ENCODE measurements around the gene ADAM19. TPM values are rescaled to one million over a fixed set of nuclear protein-coding genes. Genes with fewer than 3 reads are reported as not detected.
A peak's percentile ranks its signal among the peaks of the same experiment; 100 is the strongest.

Gene ADAM19
- total and polyA plus RNA-seq, 7 donors: 0.27 to 4.5 (median 1.4) TPM

GRCh38 chr5:157513182-157513581, 62.4 kb downstream of the ADAM19 start:
- no peak for ATAC-seq
- no peak overlapping the region for H3K27ac ChIP-seq
- no peaks in the 10 kb centered on the region for H3K9me3 ChIP-seq
- no peak overlapping the region for H3K4me3 ChIP-seq
- 94 to 96% (median 95%) methylated on average over 8 of the region's 8 CpGs for WGBS, 3 donors
- peaks cover 30% of the 10 kb centered on the region for H3K4me1 ChIP-seq
- DNase-seq: no peak
- peaks cover 0 to 8% of the 10 kb centered on the region in 2 donors for H3K36me3 ChIP-seq (ENCODE audit: insufficient read depth in 1 of 2, low read depth in 1 of 2)
- TF ChIP-seq, protein P1, sequence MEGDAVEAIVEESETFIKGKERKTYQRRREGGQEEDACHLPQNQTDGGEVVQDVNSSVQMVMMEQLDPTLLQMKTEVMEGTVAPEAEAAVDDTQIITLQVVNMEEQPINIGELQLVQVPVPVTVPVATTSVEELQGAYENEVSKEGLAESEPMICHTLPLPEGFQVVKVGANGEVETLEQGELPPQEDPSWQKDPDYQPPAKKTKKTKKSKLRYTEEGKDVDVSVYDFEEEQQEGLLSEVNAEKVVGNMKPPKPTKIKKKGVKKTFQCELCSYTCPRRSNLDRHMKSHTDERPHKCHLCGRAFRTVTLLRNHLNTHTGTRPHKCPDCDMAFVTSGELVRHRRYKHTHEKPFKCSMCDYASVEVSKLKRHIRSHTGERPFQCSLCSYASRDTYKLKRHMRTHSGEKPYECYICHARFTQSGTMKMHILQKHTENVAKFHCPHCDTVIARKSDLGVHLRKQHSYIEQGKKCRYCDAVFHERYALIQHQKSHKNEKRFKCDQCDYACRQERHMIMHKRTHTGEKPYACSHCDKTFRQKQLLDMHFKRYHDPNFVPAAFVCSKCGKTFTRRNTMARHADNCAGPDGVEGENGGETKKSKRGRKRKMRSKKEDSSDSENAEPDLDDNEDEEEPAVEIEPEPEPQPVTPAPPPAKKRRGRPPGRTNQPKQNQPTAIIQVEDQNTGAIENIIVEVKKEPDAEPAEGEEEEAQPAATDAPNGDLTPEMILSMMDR (IDR thresholded peaks at IDR 0.05): no peak
- H3K27me3 ChIP-seq (ENCODE audit: insufficient read depth in 3 of 3, low read length in 2 of 3): no peaks in the 10 kb centered on the region
- intact Hi-C loops (cut with DNase I): loop anchor here in 1 of 2 donors (5.0 kb wide), 1 partner anchor 49 kb away; no protein-coding TSS in a partner anchor

GRCh38 chr5:157511651-157512644, 63.6 kb downstream of the ADAM19 start:
- Histone ChIP-seq H3K9me3 (no peaks in the 10 kb centered on the region), H3K27ac (peak overlapping the region; percentile 53), H3K4me3 (no peak overlapping the region), H3K4me1 (peaks cover 25% of the 10 kb centered on the region), H3K36me3 (ENCODE audit: insufficient read depth in 1 of 2, low read depth in 1 of 2) (peaks cover 0 to 11% of the 10 kb centered on the region in 2 donors), H3K27me3 (ENCODE audit: insufficient read depth in 3 of 3, low read length in 2 of 3) (no peaks in the 10 kb centered on the region)
- 23 to 33% (median 27%) methylated on average over 9 of the region's 9 CpGs for WGBS, 3 donors
- intact Hi-C loops (cut with DNase I): loop anchor here in 1 of 2 donors (5.0 kb wide), 1 partner anchor 50 kb away; no protein-coding TSS in a partner anchor
- TF ChIP-seq, protein P1 (IDR thresholded peaks at IDR 0.05): no peak
- DNase-seq (peak; percentile 92 to 94), ATAC-seq (peak; percentile 87 to 93 (median 92))

- intact Hi-C loops (cut with DNase I): loop anchor here in 1 of 2 donors (5.0 kb wide), 1 partner anchor 52 kb away; no protein-coding TSS in a partner anchor
- H3K27me3 ChIP-seq (ENCODE audit: insufficient read depth in 3 of 3, low read length in 2 of 3): no peaks in the 10 kb centered on the region
- no peak overlapping the region for H3K4me3 ChIP-seq
- TF ChIP-seq, protein P1 (IDR thresholded peaks at IDR 0.05): no peak
- H3K27ac ChIP-seq: peak overlapping the region; percentile 53
- WGBS, 3 donors: 82 to 89% (median 85%) methylated on average over 5 of the region's 5 CpGs
- no peaks in the 10 kb centered on the region for H3K9me3 ChIP-seq
- H3K4me1 ChIP-seq: peaks cover 17% of the 10 kb centered on the region
- no peak for DNase-seq
- no peak for ATAC-seq
- H3K36me3 ChIP-seq (ENCODE audit: insufficient read depth in 1 of 2, low read depth in 1 of 2): peaks cover 0 to 14% of the 10 kb centered on the region in 2 donors
Measured at GRCh38 chr5:157510682-157511081, 64.9 kb downstream of the ADAM19 start.

DNA sequence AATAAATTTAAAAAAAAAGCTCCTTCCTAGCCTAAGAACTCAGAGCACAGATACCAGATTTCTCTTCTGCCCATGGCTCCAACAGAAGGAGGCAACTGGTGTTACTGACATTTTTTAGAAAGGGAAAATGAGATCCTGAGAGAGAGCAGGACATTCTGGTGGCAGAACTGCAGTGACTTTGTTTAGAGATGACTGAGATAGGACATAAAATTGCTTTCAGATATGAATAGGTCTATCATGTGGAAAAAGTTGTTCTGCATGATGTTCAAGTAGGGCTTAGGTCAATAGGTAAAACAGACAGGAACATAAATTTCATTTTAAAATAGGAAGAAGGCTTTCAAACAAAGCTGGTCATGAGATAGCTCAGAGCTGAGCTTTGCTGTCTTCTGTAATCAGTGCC, 66.0 kb downstream of the ADAM19 start:
- DNase-seq: no peak

More for the DNA sequence above, 66.0 kb downstream of the ADAM19 start:
- Histone ChIP-seq H3K27ac (no peak overlapping the region), H3K4me3 (no peak overlapping the region), H3K4me1 (peaks cover 13% of the 10 kb centered on the region), H3K9me3 (no peaks in the 10 kb centered on the region), H3K36me3 (ENCODE audit: insufficient read depth in 1 of 2, low read depth in 1 of 2) (peaks cover 0 to 14% of the 10 kb centered on the region in 2 donors), H3K27me3 (ENCODE audit: insufficient read depth in 3 of 3, low read length in 2 of 3) (no peaks in the 10 kb centered on the region)
- intact Hi-C loops (cut with DNase I): no loop called here
- no peak for ATAC-seq
- TF ChIP-seq, protein P1 (IDR thresholded peaks at IDR 0.05): no peak

Data from psoas muscle (tissue), 8 donors.